Left renal pelvis (tissue), 4 donors: ENCODE measurements around the gene HDAC4. TPM values are rescaled to one million over a fixed set of nuclear protein-coding genes. Genes with fewer than 3 reads are reported as not detected.

Experiments
- DNase-seq, 4 donors: peaks; one replicate each; pipeline ENCODE4 v3.0.0-alpha.2; 2013; ENCODE audit warnings: low read depth in 4 of 4, low spot score in 3 of 4
- polyA plus RNA-seq, 4 donors: library from polyadenylated mRNA; unstranded; fragments of 120-200 nt; gene quantifications; one replicate each; pipeline ENCODE4 v1.2.1, GENCODE V29; 2013; ENCODE audit not compliant: insufficient read length in 4 of 4

Gene HDAC4
- polyA plus RNA-seq, 4 donors: 12.9 to 15.4 (median 14.4) TPM

DNA sequence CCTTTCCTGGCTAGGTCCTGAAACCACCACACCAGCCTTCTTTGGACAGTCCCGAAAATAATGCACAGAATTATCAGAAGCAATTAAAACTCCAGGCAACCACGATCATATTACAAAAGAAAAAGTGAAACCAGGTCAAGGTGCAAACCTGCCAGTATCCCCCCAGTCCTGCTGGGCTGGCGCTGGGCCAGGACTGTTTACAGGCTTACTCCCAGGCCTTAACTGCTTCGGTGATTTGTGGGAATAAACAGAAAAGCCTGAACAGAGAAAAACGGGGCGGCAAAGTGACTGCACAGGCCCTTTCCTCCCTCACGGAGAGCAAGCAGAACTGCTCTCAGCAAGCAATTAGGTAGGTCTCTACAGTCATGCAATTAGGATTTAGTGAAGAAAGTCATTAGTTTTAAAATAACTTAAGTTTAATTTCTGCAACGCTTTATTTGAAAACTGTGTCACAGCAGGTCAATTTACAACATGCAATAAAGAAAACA lies 1.3 kb downstream of the HDAC4 start:
- no peak for DNase-seq

DNA sequence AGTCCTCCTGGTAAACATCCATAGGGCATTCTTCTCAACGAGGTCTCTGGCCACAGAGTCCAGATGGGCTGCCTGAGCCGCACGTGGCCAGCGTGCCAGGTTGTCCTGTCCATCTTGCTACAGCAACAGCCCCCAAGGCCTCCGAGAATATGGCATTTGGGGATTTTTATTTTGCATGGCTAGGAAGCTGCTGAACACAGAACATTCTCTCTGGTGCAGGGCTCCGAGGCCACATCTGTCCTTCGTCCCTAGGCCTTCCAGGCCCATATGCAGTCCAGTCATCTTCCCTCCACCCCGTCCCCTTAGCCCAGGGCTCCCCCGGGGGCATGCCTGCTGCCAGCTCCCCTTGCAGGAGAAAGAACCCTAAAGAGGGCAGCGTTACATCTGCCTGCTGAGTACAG lies 2.3 kb downstream of the HDAC4 start:
- no peak for DNase-seq

DNA sequence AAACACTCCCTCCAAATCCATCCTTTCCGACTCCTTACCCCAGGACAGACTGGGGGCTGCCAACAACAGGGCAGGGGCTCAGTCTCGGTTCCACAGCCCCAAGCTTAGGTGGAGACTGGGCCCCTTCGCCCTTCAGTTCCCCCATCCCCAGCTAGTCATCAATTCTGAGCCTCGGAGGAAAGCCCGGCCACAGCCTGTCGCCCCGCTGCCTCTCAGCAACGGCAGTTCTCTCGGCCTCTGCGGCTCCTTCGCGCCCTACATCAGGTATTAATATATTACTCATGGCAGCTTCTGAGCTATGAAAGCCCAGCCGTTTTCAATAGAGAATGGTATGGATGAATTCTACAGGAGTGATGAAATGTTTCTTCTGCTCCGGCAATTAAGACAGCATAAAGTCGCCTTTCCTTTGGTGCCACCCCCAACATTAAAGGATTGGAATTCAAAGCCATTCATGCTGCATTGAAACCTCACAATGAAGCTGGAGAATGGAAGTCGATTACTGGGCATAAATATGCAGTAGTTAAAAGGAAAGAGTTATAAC lies 2.8 kb downstream of the HDAC4 start:
- no peak for DNase-seq

DNA sequence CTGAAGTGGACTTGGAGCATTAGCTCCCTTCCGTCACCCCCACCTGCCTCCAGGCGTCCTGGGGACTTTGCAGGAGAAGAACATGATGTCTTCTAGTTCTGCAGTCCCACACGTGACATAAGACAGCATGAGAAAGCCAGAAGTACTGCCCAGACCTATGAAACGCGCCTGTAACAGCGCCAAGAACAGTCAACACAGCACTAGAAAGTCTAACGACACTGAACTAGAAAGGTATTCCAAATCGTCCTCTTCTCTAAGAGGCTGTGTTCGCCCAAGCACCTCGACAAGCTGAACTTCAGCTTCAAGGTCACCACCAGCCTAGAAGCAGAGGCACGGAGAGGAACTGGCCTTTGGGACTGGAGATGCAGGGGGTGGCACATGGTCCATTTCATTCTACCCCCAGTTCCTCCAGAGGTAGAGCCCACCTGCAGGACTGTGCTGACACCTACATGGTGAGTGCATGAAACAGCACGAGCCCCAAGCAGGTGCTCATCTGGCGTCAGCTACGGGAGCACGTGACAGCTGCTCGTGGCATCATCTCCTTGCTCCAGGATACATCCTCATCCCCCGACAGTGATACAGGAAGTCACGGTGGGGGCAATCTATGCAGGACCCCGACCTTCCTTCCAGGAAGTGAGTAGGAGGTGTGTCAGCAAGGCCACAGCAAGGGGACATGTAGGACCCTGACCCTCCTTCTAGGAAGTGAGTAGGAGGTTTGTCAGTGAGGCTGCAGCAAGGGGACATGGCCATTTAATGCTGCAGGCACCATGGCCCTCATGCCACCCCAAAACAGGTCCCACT lies 3.7 kb downstream of the HDAC4 start:
- no peak for DNase-seq

DNA sequence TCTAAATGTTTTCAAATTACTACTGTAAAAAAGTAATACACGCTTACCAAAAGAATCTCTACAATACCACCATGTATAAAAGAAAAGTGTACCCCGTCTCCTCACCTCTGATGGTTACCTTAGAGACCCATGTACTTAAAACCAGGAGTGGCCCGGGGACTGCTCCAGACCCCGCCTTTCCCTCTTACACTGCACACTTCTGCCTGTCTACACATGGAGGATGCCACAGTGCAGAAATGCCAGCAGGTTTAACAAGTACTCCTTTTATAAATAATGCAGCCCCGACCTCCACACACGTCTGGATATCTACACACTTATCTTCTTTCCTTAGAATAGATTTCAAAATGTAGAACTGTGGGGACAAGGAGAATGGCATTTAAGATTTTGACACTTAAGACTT lies 5.3 kb downstream of the HDAC4 start:
- DNase-seq: no peak

DNA sequence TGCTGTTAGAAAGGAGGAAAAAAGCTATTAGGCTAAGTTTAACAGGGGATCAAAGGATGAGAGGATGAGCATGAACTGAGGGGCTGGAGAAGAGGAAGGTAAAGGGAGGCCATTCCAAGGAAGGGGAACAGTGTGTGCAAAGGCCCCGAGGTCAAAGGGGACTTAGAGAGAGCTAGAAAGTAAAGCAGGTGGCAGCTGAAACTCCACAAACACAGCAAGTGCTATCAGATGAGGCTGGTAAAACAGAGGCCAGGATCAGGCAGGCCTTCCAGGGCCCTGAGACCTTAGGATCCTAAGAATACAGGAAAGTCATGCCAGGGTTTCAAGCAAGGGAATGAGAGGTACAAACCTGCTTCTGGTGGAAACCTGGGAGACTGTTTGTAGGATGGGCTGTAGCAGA lies 5.8 kb downstream of the HDAC4 start:
- DNase-seq: no peak

DNA sequence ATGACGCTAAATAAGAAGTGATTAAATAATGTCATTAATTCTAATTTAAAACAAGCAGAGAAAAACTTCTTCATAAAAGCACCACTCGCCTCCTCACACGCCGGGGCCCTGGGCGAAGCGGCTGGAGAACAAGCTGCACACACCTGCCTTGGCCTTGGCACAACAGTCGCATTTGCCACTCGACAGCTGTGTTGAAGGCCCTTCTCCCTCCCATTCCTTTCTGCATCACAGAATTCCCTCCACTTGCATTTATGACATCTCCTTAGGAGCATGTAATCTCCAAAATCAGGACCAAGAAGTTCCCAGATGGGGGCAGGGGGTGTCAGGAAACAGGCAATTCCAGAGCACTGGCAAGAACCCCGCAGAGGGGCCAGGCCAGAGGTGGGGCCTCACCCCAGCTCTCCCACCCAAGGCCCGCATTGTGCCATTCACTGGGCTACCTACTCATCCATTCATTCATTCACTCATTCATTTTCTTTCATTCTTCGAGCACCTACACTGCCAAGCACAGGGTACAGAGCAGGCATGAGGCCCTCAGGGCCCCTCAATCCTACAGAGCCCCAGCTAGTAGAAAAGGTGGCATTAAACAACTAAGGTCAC lies 6.4 kb downstream of the HDAC4 start:
- DNase-seq: no peak

DNA sequence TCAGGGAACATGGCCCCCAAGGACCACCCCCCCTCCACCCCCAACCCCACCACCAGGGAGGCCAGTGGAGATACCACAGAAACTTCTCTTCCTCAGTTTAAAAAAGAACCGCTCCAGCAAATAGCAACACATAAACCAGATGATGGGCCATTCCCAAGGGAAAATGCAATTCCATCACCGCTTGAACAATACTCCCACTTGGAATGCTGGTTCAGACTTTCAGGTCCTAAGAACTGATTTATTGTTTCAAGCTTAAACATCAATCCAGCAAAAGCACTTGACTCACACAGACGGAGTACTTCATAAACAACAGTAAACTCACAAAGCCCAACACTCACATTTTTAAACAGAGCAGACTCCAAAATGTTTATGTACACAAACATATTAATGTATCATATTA lies 6.9 kb downstream of the HDAC4 start:
- DNase-seq: no peak

DNA sequence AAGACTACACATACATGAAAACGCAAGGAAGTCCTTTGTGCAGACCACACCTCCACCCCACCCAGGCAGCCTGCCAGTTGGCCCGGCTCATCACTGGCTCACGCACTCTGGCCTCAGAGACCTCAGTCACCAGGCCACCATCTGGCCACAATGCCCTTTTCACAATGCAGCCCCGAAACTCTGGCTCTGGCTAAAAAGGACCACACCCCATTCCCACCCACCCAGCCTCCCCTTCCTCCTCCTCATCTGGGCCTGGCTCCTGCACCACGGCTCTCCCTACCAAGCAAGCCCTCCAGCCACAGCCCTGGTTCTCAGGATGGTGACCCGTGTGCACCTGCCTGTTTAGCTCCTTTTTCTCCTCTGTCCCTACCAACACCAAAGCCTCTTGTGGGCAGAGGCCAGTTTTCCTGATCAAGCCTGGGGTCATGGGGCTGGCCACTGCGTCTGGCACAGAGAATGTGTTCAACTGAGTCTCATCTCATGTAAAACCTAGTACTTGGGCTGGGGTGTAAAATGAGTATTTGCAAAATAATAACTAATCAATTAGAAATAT lies 7.4 kb downstream of the HDAC4 start:
- no peak for DNase-seq

DNA sequence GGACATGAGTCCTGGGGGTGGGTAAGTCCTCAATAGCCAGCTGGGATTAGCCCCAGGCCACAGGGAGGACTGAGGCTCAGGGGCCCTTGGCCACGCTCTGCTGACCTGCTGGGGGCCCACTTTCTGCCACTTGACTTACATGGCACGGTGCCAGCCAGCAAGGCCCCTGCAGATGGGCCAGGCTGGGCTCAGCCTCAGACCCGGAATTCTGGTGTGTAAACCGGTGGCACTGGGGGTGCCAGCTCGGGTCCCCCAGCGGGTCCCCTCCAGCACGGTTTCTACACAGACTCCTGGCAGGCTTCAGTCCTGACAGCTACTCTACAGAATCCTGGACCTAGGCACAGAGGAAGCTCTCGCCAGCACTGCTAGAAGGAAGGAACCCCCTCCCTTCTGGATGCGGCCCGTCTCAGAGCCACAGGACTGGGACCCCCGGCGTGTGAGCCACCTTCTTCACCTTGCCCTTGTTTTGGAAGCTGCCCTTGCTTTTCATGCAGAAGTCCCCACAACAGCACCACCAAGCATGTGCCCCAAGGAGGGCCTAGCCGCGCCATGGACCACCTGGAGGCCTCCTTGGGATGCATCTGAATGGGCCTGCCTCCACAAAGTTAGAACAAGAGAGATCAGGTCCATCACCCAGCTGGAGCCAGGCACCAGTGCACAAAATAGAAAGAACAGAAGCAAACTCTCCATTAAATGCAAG lies 8.0 kb downstream of the HDAC4 start:
- DNase-seq: no peak

DNA sequence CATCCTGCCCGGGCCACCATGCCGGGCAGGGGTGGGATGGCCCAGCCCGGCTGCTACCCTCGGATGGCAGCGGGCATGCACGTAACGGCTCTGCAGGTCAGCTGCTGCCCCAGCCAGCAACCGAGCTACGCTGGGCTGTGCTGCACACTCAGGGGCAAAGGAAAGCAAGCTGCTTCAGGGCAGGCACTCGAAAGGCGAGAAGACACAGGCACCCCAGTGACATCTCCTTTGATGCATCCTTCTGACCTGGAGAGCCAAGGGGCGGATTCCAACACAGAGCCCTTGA lies 8.8 kb downstream of the HDAC4 start:
- no peak for DNase-seq

DNA sequence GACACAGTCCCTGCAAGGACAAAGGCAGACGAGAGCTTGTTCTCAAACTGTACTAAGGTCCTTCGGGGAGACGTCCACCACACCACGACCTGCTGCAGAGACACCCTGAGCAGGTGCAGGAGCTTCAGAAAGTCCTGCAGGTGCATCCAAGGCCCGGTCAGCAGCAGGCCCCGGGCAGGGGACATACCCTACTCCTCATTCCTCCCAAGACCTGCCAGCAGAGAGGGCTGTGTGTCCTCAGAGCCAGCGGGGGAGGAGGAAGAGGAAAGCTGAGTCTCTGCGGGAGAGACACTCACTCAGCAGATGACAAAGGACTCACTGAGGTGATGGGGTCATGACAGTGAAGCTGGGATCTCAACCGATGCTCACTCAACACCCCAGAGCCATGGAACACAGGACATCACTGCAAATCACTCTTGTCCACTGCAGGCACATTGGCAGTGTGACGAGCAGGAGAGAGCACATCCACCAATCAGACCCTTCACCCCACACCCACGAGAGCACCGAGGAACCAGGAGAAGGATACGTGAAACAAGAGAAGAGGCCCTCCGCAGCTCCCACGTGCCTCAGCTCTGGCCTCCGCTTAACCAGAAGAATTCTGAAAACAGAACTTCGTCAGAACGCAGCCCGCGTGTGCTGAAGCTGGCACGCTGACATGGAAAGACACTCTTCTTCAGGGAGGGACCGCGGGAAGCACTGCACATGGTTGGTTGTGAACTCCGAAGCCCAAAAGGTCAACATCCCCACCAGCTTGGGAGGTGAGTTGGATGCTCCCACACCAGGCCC lies 9.3 kb downstream of the HDAC4 start:
- no peak for DNase-seq

DNA sequence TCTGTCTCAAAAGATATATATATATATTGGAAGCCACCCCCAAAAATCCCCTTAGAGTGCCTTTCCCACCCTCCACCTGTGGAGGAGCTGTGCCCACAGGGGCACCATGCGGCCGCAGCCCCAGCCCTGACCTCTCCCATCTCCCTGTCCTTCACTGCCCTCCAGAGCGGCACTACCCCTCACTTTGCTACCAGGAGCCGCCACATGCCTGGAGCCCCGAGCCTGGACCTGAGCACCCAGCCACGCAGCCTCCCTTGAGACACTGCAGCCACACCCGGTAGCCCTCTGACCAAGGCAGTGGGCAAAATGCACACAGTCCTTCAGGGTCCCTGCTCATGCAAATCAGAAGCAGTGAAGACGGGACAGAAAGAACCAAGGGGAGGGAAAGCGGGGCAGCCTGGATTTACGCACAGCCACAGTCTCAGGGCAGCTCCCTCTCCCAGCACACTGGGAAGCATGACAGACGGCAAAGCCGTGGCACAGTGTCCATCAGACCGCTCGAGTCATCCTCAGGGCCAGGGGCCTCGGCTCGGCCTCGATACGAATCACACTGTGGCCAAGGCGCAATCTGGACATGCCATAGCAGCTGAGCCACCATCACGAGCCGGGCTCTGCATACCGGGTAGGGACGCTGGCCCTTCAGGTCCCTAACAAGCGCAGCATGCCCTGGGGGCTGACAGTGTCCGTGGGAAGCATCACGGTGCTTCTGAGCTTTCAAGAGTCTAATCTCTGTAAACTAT lies 10.1 kb downstream of the HDAC4 start:
- DNase-seq: no peak

DNA sequence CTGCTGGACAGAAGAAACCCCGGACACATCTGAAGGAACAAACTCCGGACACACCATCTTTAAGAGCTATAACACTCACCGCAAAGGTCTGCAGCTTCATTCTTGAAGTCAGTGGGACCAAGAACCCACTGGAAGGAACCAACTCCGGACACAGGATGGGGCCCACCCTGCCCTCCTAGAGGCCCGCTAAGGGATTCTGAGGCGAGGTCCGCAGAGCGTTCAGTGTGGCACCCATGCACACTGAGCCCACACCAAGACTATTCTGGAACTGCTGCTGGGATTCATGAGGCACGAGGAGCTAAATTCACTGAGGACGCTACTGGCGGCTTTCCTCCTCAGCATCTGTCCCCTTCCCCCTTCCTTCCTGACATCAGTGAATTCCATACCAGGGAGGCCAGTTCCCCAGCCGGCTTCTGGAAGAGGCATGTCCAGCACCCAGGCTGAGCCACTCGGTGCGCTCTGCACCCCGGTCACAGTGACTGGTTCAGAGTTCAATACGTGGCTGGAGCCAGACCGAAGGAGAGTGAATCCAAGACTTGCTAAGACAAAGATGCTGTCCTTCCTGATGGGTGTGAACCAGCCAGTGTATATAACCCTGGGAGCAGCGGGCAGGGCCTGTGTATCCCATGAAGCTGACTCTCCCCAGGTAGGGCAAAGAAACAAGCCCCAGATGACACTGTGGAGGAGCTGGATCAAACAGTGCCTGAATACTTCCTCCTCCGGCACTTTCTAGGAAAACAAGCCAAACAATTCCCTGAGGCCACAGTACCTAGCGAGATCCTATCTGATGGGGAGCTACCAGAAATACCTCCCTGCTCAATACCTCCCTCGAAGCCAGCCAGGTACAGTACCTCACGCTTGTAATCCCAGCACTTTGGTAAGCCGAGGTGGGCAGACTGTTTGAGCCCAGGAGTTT lies 11.1 kb downstream of the HDAC4 start:
- DNase-seq: no peak

DNA sequence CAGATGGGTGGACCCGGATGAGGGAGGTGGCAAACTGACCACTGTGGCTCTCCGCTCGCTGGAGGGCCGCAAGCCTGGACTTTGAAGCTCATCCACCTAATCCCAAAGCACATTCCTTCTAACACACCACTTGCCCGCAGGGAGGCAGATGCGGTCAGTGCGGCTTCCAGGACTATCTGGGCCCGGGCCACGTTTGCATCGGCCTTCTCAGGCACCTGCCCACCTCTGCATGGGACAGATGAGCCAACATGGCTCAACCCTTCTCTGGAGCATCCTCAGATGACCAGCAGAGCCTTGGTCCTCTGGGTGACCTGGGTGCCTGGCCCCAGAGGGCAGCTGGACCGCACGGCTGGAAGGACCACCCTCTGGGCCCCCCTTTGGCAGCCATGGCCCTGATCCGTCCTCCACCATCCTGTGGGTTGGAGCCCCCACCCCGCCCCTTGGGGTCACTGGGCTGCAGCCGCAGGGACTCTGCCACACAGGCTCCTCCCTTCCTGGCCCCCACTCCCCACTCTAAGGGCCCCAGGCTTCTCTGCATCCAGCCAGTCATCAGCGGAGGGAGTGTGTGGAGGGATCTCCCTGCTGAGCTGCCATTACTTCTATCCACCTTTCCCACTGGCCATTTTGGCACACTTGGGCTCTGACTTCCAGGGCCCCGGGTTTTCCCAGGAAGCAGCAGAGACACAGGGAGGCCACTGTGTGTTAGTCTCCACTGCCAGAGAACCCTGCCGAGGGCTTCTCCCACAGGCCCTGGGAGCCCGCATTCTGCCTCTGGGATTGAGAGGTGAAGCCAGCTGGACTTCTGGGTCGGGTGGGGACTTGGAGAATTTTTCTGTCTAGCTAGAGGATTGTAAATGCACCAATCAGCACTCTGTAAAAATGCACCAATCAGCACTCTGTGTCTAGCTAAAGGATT lies 12.3 kb downstream of the HDAC4 start:
- no peak for DNase-seq

DNA sequence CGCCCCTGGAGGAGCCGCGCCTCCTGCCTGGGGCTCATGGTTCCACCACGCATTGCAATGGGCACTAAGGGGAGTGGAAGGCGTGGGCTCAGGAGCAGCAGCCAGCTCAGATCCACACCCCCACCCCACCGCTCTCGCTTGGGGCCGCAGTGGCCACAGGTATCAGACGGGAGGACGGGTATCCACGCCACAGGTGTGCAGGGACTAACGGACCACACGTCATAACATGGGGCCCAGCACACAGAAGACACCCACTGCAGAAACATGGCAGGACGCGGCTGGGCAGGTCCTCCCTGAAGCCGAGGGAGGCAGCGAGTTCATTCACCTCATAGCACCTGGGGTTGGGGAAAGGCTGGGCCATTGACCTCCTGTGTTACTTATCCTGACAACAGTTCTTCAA lies 13.0 kb downstream of the HDAC4 start:
- no peak for DNase-seq

DNA sequence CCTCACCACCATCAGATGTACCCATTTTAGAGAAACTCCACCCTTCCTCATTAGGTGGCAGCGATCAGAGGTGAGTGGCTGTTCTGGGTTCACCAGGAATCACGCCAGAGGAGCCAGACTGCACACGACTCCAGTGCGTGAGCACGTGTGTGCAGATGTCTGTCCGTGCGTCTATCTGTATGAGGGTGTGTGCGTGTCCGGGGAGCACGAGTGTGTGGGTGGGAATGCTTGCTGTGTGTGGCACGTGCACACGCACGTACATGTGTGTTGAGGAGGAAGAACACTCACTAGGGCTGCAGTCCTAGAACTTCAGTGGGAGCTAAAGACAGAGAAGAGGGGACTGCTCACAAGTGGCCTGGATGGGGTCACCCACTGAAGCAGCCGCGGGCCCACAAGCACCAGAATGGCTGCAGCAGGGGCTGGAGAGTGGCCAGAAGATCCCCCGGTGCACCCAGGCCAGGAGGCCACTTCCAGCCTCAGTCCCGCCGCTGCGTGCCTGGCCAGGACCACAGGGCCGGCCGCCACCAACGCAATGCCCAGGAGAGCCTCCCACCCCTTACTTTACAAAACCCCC lies 13.9 kb downstream of the HDAC4 start:
- no peak for DNase-seq
